GM11168 (cell line): Measurements from ENCODE around the gene NDP.
"Not testable (repeated sequence)": the region's sequence is repeated elsewhere in the genome, so short reads cannot be mapped to it uniquely, and the experiment has no call there.

Experiments
- in situ Hi-C: fragments of 300-500 bp; cut with MboI; formaldehyde crosslinking; loops from one replicate; pipeline ENCODE4 v1.12.0; 2022; ENCODE audit warnings: low sequenced_read_pairs; ENCODE audit not compliant: unreplicated experiment

NDP gene

DNA sequence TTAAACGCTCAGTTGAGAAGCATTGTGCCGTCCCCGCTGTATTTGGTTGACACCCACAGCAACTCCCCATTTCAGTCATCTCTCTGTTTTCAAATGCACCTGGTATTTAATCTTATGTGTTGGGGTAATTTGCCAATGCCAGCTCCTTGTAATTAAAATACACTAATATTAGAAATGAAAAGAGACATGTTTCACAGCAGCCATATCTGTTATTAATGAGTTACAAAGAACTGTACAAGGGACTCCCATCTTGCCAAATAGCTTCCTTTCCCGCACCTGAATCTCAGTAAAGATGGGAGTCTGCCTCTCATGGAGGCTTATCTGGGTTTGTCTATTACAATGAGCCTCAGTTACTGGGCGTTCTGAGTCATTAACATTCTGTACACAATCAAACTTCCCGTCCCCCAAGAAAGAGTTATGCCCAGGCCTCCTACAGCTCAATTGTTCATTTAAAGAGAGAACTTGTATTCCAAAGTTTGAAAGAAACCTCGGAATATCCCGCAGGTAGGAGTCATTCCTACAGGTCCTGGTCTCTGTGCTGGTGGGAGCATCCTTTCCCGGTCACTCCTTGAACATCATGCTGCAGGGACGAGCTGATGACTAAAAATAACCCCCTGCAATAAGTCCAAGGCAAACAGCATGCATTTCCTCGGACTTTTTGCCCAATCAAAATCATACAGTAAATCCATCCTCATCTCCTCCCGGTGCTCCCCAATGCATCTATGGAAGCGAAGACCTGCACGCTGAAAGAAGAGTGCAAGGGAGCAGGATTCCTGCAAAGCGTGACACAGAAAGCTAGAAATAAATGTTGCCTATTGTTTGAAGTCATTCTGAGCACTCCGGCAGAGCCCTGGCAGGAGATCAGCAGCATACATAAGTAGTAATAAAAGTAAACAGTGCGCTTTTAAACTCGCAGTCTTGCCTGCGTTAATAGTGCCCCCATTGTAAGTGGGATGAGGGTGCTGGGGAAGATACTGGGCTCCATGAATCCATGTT lies 926 bp downstream of the NDP start:
- in situ Hi-C loops, result no loop called here

DNA sequence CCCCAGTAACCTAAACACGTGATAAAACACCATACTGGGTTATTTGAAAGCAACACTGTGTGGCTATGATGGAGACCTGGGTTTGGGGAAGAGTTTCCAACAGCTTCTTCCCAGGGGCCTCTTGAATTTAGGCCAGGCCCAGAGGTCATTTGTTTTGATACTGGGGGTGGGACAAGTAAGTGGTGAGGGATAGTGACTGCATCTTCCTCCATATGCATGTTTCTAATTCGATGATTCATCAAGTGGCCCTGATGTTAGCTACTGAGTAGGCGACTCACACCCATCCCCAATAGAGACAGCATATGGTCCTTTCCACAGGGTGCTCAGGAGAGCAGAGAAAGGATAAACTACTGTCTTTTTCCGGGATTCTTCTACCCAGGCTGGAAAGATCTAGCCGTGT lies 2.7 kb downstream of the NDP start:
- in situ Hi-C loops, result no loop called here

DNA sequence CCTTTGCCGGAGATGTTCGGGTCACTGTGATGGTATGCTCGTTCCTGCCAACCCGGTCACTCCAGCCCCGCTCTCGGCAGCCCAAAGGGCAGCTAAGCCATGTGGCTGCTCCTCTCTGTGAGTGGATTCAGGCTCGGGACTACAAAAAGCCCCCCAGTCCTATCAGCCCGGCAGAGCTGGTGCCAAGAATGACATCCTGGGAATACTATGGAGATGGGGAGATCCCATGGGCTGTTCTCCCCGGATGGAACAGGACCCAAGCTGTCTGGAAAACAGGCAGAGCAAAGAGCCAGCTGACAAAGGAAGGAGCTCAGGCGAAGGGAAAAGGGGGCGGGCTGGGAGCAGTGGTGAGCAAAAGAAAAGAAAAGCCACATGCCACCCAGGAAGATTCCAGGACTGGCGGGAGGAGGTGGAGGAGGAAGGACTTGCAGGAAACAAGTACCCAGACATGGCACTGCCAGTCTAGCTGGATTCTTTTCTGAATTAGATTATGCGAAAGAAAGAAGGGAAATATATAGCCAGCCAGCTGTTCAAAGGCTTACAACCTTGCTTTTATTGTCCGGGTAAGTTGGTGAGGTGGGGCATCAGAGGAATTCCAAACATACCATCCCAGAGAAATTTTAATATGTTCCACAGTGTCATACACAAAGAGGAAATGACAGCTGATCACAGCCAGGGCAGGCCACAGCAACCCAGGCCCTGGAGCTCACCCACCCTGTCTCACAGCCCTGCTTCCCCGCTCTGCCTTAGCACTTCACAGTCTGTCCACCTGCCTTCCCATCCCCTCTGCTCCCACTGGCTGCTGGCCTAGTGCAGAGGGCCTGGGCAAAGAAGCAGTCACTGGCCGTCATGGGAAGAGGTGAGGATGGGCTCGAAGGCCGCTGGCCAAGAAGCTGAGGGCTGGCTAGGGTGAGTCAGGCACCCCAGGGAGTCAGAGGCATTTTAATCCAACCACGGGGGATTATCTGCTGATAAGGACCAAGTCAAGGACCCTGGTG lies 3.4 kb downstream of the NDP start:
- in situ Hi-C loops, result no loop called here

DNA sequence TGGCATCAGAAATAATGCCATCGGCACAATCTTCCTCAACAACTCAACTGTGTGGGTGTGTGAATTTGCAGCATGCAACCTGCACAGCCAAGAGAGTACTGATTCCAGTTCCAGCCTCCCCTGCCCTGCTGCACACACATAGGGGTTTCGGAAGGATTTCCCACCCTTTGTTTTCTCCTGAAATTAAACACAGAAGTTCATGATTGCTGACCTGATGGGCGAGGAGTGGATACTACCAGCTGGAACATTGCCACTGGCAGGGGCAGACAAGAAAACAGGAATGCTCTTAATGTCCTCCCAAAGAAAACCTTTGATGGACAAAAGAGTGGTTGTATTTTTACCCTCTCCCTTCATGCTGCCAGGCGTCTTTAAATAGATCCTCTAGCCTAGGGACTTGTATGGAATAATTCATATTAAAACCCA lies 4.8 kb downstream of the NDP start:
- in situ Hi-C loops, result no loop called here

DNA sequence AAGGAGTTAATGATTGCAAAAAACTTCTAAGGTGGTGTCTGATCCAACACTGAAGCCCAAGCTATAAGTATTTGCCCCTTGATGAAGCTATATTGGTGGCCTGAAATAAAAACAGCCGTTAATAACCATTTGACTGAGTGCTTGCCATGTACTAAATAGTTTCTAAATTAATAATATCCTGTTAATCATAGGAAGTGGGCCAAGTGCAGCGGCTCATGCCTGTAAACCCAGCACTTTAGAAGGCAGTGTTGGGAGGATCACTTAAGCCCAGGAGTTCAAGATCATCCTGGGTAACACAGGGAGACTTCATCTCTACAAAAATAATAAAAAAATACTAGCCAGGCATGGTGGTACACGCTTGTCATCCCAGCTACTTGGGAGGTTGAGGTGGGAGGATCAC lies 8.3 kb downstream of the NDP start:
- in situ Hi-C loops, result no loop called here

DNA sequence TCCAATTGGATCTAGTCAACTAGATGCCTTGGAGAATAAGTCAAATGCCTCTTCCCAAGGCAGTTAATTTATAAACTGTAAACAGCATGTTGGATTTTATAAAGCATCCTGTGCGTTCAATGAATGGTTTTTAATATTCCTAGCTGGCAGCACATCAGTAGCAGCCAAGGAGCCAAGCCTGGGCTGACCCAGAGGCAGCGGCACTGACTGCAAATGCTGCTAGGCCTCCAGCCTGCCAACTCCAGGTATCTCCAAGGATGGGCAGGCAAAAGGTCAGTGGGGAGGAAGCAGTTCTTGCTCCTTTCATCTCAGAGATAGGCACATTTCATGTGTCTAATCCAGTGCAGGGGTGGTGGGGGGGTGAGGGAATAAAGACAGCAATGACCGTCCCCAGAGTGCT lies 9.5 kb downstream of the NDP start:
- in situ Hi-C loops, result no loop called here

DNA sequence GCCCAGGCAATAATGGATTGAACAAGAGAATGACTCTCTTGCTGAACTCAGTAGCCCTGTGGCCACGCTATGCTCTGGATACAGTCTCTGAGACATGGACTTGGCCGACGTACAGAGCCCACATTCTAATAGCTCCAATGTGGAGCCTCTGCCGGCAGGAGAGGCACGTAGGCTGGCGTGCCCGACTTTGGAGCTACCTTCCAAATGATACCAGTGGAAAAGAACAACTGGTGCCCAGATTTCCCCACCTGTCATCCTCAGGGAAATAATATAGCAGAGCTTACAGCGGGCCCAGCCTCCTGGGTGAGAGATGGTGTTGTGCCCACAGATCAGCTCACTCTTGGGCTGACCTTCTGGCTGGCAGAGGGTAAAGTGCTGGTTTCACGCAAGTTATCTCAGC lies 10.6 kb downstream of the NDP start:
- in situ Hi-C loops, result no loop called here

DNA sequence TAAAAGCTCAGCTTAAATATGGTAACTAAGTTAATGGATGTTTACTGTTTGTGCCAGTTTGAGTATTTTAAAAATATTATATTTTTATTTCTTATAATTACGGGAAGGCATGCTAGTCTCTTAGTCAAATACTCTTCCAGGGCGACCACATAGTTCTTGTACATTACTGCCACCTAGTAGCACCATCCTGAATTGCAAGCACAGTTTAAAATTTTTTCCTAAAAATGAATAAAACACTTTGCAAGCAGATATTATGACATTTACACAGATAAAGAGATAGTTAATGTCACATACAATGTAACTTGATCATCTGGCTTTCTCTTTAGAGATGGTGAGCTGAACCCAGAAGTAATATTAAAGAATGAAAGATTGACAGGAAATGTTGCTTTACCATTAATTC lies 11.5 kb downstream of the NDP start:
- in situ Hi-C loops, result no loop called here

DNA sequence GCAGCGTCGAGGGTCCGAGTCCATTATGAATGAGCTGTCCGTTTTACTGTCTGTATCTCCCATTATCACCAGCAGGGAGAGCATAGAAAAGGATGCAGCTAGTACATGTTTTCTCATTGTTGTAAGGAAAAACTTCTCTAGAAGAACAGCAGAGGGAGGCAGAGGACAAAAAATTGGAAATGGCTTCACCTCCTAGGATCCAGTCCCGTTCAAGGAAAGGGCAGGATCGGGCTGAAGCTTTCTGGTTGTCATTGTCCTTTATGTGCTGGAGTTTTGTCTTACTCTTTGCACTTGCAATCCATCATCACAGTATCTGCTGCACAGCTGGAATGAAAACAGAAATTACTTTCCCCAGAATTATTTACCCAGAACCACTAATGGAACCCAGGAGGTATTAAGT lies 14.7 kb downstream of the NDP start:
- in situ Hi-C loops, result no loop called here

DNA sequence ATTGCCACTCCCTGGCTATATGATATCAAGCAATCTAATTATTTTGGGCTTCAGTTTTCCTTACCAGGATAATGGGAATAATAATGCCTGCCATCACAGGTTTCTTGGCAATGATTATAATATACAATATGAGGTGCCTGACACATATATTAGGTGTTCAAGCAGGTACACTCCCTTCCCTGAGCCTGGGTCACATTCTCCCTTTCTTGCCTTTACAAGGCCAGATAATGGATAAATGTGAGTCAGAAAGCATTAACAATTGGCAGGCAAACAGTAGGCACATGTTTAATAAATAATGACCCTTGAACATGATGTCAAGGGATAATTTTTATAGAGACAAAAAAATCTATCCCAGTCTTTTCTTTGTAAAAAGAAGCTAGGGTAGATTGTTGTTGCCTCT lies 17.2 kb downstream of the NDP start:
- in situ Hi-C loops, result no loop called here

DNA sequence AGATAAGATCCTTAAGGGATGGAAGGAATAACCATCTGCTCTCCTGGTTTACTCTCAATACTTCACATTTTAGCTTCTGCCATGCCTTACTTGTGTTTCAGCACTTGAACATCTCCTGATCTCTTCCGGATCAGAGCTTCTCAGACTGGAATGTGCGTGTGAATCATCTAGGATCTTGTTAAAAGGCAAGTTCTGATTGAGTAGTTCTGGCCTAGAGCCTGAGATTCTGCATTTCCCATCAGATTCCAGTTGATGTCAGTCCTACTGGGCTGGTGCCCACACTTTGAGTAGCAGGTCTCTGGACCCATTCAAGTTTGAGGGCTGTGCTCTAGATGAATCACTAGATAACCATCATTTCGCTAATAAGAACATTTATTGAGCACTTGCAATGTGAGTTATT lies 20.0 kb downstream of the NDP start:
- in situ Hi-C loops, result no loop called here

DNA sequence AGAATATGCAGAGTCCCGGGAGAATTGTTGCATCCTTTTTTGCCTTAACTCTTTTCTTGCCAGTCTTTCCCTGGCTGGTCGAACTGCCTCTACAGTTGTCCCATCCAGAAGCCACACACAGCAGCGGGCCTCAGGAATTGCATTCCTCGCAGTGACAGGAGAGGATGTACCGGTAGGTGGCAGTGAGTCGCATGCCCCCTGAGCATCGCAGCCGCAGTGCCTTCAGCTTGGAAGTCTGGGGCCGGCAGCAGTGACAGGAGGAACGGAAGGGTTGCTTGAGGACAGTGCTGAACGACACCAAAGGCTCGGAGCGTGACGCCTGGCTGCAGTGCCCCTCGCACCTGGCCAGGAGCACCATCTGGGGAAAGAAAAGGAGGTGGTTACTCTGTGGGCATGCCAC lies 23.5 kb downstream of the NDP start:
- in situ Hi-C loops, result no loop called here

DNA sequence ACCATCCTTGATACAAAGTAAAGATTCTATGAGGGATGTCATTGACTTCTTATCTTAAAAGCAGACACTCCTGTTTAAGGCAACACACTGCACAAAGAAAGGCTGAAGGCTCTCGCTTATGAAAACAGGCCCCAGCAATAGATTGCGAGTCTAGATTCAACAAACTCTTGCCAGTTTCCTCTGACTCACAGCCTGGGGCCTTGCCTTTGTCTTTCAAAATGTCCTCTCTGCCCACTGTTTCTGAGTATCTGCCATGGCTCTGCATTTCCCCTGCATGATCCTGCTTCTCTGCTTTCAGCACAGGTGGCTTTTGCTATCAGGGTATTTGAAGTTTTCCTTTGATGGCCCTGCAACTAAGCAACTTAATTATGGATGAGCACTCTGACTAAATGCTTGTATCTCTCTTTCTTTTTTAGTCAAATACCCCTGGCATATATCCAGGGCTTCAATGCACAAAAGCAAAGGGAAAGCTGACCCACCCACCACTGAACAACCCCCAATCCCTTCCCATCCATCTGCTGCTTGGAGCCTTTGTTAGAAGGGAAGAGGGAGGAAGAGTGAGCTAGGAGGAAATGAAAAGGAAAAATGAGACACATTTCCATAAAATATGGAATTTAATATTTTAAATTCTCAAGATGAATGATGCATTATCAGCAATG lies 32.2 kb downstream of the NDP start:
- in situ Hi-C loops, result no loop called here

DNA sequence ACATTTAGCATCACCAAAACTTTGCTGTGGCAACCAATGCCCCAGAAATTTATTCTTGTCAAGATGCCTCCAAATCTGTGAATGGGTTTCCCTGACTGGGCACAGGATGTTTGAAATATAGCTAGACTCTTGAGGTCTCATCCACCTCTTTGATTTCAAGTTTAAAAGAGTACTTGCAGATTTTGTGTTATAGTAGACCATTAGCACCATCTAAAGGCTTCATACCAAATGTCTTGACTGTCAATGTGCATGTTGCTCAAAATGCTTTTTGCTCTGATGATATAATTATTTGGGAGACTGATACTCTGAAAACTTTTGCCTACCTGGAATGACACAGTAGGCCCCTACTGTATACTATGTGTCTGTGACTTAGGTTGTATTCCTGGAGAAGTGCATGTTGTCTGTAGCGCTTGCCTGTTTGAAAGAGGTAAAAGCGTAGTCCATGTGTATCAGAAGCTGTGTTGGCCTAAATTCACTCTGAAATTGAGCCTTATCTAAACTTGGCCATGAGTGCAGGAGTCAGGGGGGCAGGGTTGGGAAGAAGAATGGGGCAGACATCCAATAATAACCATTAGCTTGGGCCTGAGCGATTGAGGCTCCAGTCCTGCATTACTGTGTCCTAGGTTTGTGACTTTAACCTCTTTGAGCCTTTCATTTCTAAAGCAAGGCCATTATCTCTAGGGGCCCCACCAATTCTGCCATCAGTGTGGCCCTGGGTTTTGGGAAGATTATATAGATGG lies 33.8 kb downstream of the NDP start:
- in situ Hi-C loops, result no loop called here

DNA sequence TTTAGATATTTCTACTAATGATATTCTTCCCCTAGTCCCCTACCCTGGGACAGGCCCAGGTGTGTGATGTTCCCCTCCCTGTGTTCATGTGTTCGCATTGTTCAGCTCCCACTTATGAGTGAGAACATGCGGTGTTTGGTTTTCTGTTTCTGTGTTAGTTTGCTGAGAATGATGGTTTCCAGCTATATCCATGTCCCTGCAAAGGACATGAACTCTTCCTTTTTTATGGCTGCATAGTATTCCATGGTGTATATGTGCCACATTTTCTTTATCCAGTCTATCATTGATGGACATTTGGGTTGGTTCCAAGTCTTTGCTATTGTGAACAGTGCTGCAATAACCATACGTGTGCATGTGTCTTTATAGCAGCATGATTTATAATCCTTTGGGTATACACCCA lies 51.2 kb downstream of the NDP start:
- in situ Hi-C loops, result not testable (repeated sequence)

DNA sequence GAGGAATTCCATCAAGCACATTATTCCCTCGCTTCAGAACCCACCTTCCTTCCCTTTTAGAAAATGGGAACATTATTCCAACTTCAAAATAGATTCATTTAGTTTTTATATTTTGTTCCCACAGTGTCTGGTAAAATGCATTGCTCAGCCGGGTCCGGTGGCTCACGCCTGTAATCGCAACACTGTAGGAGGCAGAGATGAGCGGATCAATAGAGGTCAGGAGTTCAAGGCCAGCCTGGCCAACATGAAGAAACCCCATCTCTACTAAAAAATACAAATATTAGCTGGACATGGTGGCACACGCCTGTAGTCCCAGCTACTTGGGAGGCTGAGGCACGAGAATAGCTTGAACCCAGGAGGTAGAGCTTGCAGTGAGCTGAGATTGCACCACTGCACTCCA lies 62.4 kb downstream of the NDP start:
- in situ Hi-C loops, result not testable (repeated sequence)

DNA sequence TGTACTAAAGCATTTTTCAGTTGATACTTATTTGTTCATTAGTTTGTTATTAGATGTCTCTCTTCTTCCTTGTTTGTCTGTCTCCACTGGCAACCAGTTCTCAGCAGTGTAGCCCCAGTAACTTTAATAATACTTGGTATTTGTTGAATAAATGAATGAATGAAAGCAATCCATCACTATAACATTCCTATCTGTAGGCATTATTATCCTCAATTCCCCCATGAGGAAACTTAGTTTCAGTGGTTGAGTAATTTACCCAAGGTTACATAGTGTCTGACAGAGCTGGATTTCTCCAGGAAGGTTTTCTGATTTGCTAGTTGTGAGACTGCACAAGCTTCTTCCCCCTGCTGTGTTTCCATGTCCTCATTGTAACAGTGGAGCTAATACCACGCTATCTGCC lies 63.2 kb downstream of the NDP start:
- in situ Hi-C loops, result no loop called here

DNA sequence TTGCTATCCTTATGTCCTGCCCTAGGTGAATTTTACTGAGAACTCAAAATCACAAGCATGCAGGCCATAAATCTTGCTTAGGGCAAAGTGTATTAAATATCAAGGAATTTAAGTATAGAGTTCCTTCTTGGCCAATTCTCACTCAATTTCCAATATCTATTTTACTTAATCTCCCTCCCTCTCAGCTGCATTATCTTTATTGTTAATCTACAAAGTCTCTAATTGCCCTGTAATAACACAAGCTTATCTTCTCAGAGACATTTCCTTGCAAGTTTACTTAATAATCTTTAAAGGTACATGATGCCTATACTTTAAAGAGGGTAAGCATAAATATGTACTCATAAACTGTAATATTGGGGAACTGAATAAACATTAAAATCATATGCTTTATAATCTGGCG lies 64.0 kb downstream of the NDP start:
- in situ Hi-C loops, result no loop called here

DNA sequence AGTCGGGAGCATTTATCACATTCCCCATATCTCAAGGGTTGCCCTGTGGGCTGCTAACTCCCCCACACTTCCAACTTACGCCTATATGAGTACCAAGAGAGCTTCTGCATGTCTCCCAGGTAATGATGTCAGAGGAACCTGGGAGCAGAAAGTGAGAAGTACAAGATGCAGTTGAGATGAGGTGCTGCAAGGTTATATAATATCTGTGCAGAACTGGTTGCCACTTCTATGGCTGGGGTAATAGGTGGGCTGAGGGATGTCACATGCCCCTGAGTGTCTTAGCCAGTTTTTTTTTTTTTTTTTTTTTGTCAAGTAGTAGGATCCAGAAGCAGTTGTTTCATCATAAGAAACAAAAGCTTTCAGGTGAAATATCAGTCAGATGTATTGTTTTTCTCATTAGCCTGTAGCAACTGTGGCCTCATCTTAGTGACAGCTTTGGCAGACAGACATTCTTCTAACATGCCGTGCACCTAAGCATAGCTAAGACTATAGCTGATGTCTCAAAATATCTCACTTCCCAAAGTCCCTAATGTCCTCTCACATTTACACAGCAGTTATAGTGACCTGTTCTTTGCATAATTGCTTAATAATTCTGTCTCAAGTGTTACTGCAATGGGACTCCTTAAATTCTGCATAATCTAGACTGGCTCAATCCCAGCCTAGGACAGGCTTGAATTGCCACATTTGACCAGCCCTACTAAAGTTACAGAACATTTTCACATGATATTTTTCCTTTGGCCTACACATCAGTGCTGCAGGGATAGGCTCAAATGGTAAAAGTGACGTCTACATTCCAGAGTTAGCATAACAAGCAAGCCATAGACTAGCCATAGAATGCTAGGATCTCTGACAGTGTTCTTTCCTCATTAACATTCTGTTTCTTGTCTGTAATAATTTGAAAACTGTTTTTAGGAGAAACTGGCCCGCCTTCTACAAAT lies 73.0 kb downstream of the NDP start:
- in situ Hi-C loops, result no loop called here
